ENCODE data around the gene TLCD1. TPM values are rescaled to one million over a fixed set of nuclear protein-coding genes. Genes with fewer than 3 reads are reported as not detected.
A peak's percentile ranks its signal among the peaks of the same experiment; 100 is the strongest.

Gene TLCD1
- total RNA-seq, 1 experiment from 2014 or later: 50.7 TPM

GRCh38 chr17:28744972-28745785 lies 19.1 kb upstream of the TLCD1 start:
- H3K27ac Mint-ChIP-seq: peak overlapping the region; percentile 95 to 98 (median 97)
- H3K56ac ChIP-seq (ENCODE audit: insufficient read length, low read depth, low read length): no peak overlapping the region
- peak overlapping the region; percentile 15 for H2BK12ac ChIP-seq (ENCODE audit: insufficient read length, low read depth, low read length)
- peaks cover 33 to 62% (median 33%) of the 10 kb centered on the region in 3 experiments; a peak in 6 of 7 replicates for H3K36me3 Mint-ChIP-seq (ENCODE audit: insufficient read depth in 1 of 3, low read depth in 3 of 3)
- peak overlapping the region; percentile 94 for H3K18ac ChIP-seq (ENCODE audit: insufficient read length, low read depth, low read length)
- no peak overlapping the region for H3T11ph ChIP-seq (ENCODE audit: low read length)
- DNase-seq: peak; percentile 77
- H3K4me3 Mint-ChIP-seq: peak overlapping the region; percentile 87 to 93
- H3K27me3 Mint-ChIP-seq (ENCODE audit: low read depth): no peaks in the 10 kb centered on the region; the same call in none of the 2 replicates
- no peak for TF ChIP-seq CTCF (conservative IDR thresholded peaks at IDR 0.05)
- H3K14ac ChIP-seq (ENCODE audit: insufficient read depth, low read length): peak overlapping the region; percentile 91
- peaks cover 12 to 30% of the 10 kb centered on the region in 2 experiments for H3K4me1 Mint-ChIP-seq
- H3K9ac ChIP-seq (ENCODE audit: extremely low read depth, insufficient read length, low read length): peak overlapping the region; percentile 95
- H3K27ac ChIP-seq (ENCODE audit: insufficient read length, low read depth, low read length): peak overlapping the region; percentile 61
- H3K23me2 ChIP-seq (ENCODE audit: insufficient read length, low read depth, low read length, poor library complexity, severe bottlenecking): peaks cover 15% of the 10 kb centered on the region
- H3K79me2 ChIP-seq (ENCODE audit: insufficient read depth, low read length): peaks cover 16% of the 10 kb centered on the region; the same call in 1 of the 2 replicates
- peak overlapping the region; percentile 82 for H4K91ac ChIP-seq (ENCODE audit: insufficient read length, low read depth, low read length)
- H3K79me1 ChIP-seq (ENCODE audit: insufficient read depth, low read depth, low read length, poor library complexity, severe bottlenecking): no peaks in the 10 kb centered on the region
- no peak overlapping the region for H2BK20ac ChIP-seq (ENCODE audit: low read depth, low read length, poor library complexity, severe bottlenecking)
- peak overlapping the region; percentile 39 for H3K4ac ChIP-seq (ENCODE audit: low read depth, low read length)
- H3K4me1 ChIP-seq (ENCODE audit: insufficient read depth, low read length): peaks cover 5% of the 10 kb centered on the region; the same call in 1 of the 2 replicates
- H3K4me2 ChIP-seq (ENCODE audit: insufficient read depth, insufficient read length, low read length): peak overlapping the region; percentile 84
- H2BK15ac ChIP-seq (ENCODE audit: low read depth, low read length): no peak overlapping the region; the same call in 1 of the 2 replicates
- H4K5ac ChIP-seq (ENCODE audit: insufficient read length, low read depth, low read length): peak overlapping the region; percentile 24
- no peaks in the 10 kb centered on the region for H3K27me3 ChIP-seq (ENCODE audit: insufficient read depth, low read length)
- peak overlapping the region; percentile 45 for H2BK5ac ChIP-seq (ENCODE audit: insufficient read length, low read length)
- no peaks in the 10 kb centered on the region for H4K20me1 ChIP-seq (ENCODE audit: control insufficient read depth, insufficient read depth, insufficient read length)
- no peaks in the 10 kb centered on the region for H3K9me3 ChIP-seq (ENCODE audit: control insufficient read depth, low read depth, low read length)
- no CpG with 5 or more reads among the region's 31 CpGs for WGBS (ENCODE audit: extremely low coverage, insufficient read length, low lambda C conversion rate)
- H2AK5ac ChIP-seq (ENCODE audit: insufficient read length, low read length): no peak overlapping the region
- no peak overlapping the region for H3K23ac ChIP-seq (ENCODE audit: insufficient read length, low read depth, low read length)
- peak overlapping the region; percentile 93 for H2BK120ac ChIP-seq (ENCODE audit: low read depth, low read length, poor library complexity, severe bottlenecking)
- no peaks in the 10 kb centered on the region for H3K9me3 Mint-ChIP-seq
- peak overlapping the region; percentile 20 for H4K8ac ChIP-seq (replicated peaks; ENCODE audit: insufficient read length, low read depth, low read length)
- H2AFZ ChIP-seq (ENCODE audit: low read length): no peak overlapping the region

All from H9 (cell line).